ENCODE data around the gene AMPH. TPM values are rescaled to one million over a fixed set of nuclear protein-coding genes. Genes with fewer than 3 reads are reported as not detected.

Gene AMPH
- total RNA-seq, 1 donor from 2014 or later = 9.4 TPM

DNA sequence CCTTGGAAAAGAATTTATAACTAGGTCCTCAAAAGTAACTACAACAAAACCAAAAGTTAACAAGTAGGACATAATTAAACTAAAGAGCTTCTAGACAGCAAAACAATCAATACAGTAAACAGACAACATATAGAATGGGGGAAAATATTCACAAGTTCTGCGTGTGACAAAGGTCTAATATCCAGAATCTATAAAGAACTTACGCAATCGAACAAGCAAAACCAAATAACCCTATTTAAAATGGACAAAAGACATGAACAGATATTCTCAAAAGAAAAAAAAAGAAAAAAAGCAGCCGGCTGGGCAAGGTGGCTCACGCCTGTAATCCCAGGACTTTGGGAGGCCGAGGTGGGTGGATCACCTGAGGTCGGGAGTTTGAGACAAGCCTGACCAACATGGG lies 33.8 kb upstream of the AMPH start:
- Histone ChIP-seq H3K36me3 (ENCODE audit: control insufficient read depth in 3 of 3, insufficient read depth in 3 of 3, low read length in 3 of 3) (no peaks in the 10 kb centered on the region), H3K27ac (ENCODE audit: low read depth, low read length) (no peak overlapping the region), H3K27me3 (ENCODE audit: control insufficient read depth in 3 of 3, insufficient read depth in 3 of 3, low read length in 3 of 3) (no peaks in the 10 kb centered on the region), H3K4me1 (ENCODE audit: control insufficient read depth in 3 of 3, insufficient read depth in 3 of 3, low read length in 3 of 3) (no peaks in the 10 kb centered on the region), H3K4me3 (ENCODE audit: low read length in 3 of 3) (no peak overlapping the region), H3K9me3 (ENCODE audit: control insufficient read depth in 3 of 3, low read length in 3 of 3) (peaks cover 0 to 2% (median 0%) of the 10 kb centered on the region in 3 donors), H3K9ac (ENCODE audit: low read depth in 1 of 3, low read length in 3 of 3) (no peak overlapping the region)

DNA sequence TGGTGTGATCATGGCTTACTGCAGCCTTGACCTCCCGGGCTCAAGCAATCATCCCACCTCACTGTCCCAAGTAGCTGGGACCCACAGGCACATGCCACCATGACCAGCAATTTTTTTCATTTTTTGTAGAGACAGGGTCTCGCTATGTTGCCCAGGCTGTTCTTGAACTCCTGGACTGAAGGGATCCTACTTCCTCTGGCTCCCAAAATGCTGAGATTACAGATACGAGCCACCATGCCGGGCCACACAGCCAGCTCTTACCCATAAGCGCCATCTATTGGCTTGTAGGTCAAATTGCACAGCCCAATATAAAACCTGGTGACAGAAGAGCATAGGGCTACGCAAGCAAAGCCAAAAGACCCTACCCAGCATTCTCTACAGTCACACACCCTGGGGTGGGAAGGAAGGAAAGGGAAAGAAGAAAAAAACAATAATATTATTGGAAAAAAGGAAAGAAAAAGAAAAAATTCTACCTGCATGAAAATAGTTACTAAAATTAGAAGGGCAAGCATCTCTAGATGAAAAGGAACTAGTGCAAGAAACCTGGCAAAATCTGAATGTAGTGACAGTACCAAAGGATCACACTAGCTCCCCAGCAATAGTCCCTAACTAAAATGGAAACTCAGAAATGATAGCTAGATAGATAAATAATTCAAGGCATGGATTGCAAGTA lies 29.4 kb upstream of the AMPH start:
- Histone ChIP-seq H3K27ac (ENCODE audit: low read depth, low read length) (no peak overlapping the region), H3K4me1 (ENCODE audit: control insufficient read depth in 3 of 3, insufficient read depth in 3 of 3, low read length in 3 of 3) (no peaks in the 10 kb centered on the region), H3K27me3 (ENCODE audit: control insufficient read depth in 3 of 3, insufficient read depth in 3 of 3, low read length in 3 of 3) (peaks cover 0 to 2% (median 0%) of the 10 kb centered on the region in 3 donors)

GRCh38 chr7:38659931-38660330 lies 28.8 kb upstream of the AMPH start:
- Histone ChIP-seq H3K27me3 (ENCODE audit: control insufficient read depth in 3 of 3, insufficient read depth in 3 of 3, low read length in 3 of 3) (peaks cover 0 to 7% (median 3%) of the 10 kb centered on the region in 3 donors), H3K27ac (ENCODE audit: low read depth, low read length) (no peak overlapping the region), H3K9me3 (ENCODE audit: control insufficient read depth in 3 of 3, low read length in 3 of 3) (no peaks in the 10 kb centered on the region), H3K36me3 (ENCODE audit: control insufficient read depth in 3 of 3, insufficient read depth in 3 of 3, low read length in 3 of 3) (no peaks in the 10 kb centered on the region), H3K9ac (ENCODE audit: low read depth in 1 of 3, low read length in 3 of 3) (no peak overlapping the region), H3K4me1 (ENCODE audit: control insufficient read depth in 3 of 3, insufficient read depth in 3 of 3, low read length in 3 of 3) (no peaks in the 10 kb centered on the region), H3K4me3 (ENCODE audit: low read length in 3 of 3) (no peak overlapping the region)

More for the DNA sequence above, 29.4 kb upstream of the AMPH start:
- H3K4me3 ChIP-seq (ENCODE audit: low read length in 3 of 3) = no peak overlapping the region
- no peaks in the 10 kb centered on the region for H3K9me3 ChIP-seq (ENCODE audit: control insufficient read depth in 3 of 3, low read length in 3 of 3)
- H3K9ac ChIP-seq (ENCODE audit: low read depth in 1 of 3, low read length in 3 of 3) = no peak overlapping the region
- no peaks in the 10 kb centered on the region for H3K36me3 ChIP-seq (ENCODE audit: control insufficient read depth in 3 of 3, insufficient read depth in 3 of 3, low read length in 3 of 3)

DNA sequence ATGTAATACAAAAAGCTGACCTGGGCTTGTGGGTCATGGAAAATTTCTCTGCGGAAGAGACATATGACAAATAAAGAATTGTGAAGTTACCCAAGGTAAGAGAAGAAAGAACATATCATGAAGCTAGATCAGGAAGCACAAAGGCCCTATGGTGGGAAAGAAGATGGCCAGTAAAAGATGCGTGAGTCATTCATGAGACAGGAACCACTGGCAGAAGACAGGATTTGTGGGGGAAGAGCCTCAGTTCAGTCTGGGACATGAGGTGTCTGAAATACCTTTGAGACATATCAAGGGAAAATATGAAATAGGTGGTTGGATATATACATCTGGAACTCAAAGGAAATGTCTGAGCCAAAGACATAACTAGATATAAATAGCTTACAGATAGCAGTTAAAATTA lies 27.7 kb upstream of the AMPH start:
- Histone ChIP-seq H3K9me3 (ENCODE audit: control insufficient read depth in 3 of 3, low read length in 3 of 3) (no peaks in the 10 kb centered on the region), H3K36me3 (ENCODE audit: control insufficient read depth in 3 of 3, insufficient read depth in 3 of 3, low read length in 3 of 3) (no peaks in the 10 kb centered on the region), H3K4me1 (ENCODE audit: control insufficient read depth in 3 of 3, insufficient read depth in 3 of 3, low read length in 3 of 3) (no peaks in the 10 kb centered on the region), H3K9ac (ENCODE audit: low read depth in 1 of 3, low read length in 3 of 3) (no peak overlapping the region), H3K4me3 (ENCODE audit: low read length in 3 of 3) (no peak overlapping the region), H3K27ac (ENCODE audit: low read depth, low read length) (no peak overlapping the region), H3K27me3 (ENCODE audit: control insufficient read depth in 3 of 3, insufficient read depth in 3 of 3, low read length in 3 of 3) (peaks cover 0 to 7% (median 3%) of the 10 kb centered on the region in 3 donors)

DNA sequence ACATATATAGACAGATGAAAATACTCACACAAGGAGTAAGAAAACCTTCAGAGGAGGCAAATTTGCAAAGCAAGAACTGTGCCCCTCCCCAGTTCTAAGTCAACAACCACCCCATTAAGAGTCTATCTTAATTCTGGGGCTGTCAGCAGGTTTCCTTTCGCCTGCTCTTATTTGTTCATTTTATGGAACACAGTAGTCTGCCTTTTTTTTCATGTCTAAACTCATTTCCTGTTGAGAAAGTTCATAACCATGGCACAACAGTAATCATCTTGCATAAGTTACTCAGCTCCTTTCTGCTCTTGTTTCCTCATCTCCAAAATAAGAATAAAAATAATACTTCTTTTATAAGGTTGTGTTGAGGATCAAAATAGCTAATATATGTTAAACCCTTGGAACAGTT lies 25.8 kb upstream of the AMPH start:
- no peak overlapping the region for H3K9ac ChIP-seq (ENCODE audit: low read depth in 1 of 3, low read length in 3 of 3)
- no peak overlapping the region for H3K27ac ChIP-seq (ENCODE audit: low read depth, low read length)
- H3K27me3 ChIP-seq (ENCODE audit: control insufficient read depth in 3 of 3, insufficient read depth in 3 of 3, low read length in 3 of 3) = peaks cover 0 to 7% (median 3%) of the 10 kb centered on the region in 3 donors
- no peaks in the 10 kb centered on the region for H3K4me1 ChIP-seq (ENCODE audit: control insufficient read depth in 3 of 3, insufficient read depth in 3 of 3, low read length in 3 of 3)
- H3K36me3 ChIP-seq (ENCODE audit: control insufficient read depth in 3 of 3, insufficient read depth in 3 of 3, low read length in 3 of 3) = no peaks in the 10 kb centered on the region
- no peak overlapping the region for H3K4me3 ChIP-seq (ENCODE audit: low read length in 3 of 3)
- no peaks in the 10 kb centered on the region for H3K9me3 ChIP-seq (ENCODE audit: control insufficient read depth in 3 of 3, low read length in 3 of 3)

DNA sequence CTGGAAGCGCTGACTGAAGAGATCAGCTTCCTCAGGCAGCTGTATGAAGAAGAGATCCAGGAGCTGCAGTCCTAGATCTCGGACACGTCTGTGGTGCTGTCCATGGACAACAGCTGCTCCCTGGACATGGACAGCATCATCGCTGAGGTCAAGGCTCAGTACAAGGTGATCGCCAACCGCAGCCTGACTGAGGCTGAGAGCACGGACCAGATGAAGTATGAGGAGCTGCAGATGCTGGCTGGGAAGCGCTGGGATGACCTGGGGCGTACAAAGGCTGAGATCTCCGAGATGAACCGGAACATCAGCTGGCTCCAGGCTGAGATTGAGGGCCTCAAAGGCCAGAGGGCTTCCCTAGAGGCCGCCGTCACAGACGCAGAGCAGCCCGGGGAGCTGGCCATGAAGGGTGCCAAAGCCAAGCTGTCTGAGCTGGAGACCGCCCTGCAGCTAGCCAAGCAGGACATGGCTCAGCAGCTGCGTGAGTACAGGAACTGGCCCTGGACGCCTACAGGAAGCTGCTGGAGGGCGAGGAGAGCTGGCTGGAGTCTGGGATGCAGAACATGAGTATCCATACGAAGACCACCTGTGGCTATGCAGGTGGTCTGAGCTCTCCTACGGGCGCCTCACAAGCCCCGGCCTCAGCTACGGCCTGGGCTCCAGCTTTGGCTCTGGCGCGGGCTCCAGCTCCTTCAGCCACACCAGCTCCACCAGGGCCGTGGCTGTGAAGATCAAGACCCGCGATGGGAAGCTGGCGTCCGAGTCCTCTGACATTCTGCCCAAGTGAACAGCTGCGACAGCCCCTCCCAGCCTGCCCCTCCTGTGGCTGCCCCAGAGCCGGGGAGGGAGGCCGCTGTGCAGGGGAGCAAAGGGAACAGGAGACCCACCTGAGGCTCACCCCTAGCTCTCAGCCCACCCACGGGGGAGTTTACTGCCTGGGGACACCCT lies 24.9 kb upstream of the AMPH start:
- no peak overlapping the region for H3K27ac ChIP-seq (ENCODE audit: low read depth, low read length)
- no peak overlapping the region for H3K9ac ChIP-seq (ENCODE audit: low read depth in 1 of 3, low read length in 3 of 3)
- H3K4me1 ChIP-seq (ENCODE audit: control insufficient read depth in 3 of 3, insufficient read depth in 3 of 3, low read length in 3 of 3) = no peaks in the 10 kb centered on the region
- H3K27me3 ChIP-seq (ENCODE audit: control insufficient read depth in 3 of 3, insufficient read depth in 3 of 3, low read length in 3 of 3) = peaks cover 0 to 7% (median 3%) of the 10 kb centered on the region in 3 donors
- no peaks in the 10 kb centered on the region for H3K36me3 ChIP-seq (ENCODE audit: control insufficient read depth in 3 of 3, insufficient read depth in 3 of 3, low read length in 3 of 3)
- no peak overlapping the region for H3K4me3 ChIP-seq (ENCODE audit: low read length in 3 of 3)
- peaks cover 0 to under 1% (median 0%) of the 10 kb centered on the region in 3 donors for H3K9me3 ChIP-seq (ENCODE audit: control insufficient read depth in 3 of 3, low read length in 3 of 3)

- no peak overlapping the region for H3K9ac ChIP-seq (ENCODE audit: low read depth in 1 of 3, low read length in 3 of 3)
- no peaks in the 10 kb centered on the region for H3K9me3 ChIP-seq (ENCODE audit: control insufficient read depth in 3 of 3, low read length in 3 of 3)
- H3K4me3 ChIP-seq (ENCODE audit: low read length in 3 of 3) = no peak overlapping the region
Measured at GRCh38 chr7:38637957-38638356, 6.8 kb upstream of the AMPH start.

GRCh38 chr7:38632411-38632810 lies 1.2 kb upstream of the AMPH start:
- Histone ChIP-seq H3K4me3 (ENCODE audit: low read length in 3 of 3) (no peak overlapping the region), H3K4me1 (ENCODE audit: control insufficient read depth in 3 of 3, insufficient read depth in 3 of 3, low read length in 3 of 3) (no peaks in the 10 kb centered on the region), H3K27me3 (ENCODE audit: control insufficient read depth in 3 of 3, insufficient read depth in 3 of 3, low read length in 3 of 3) (peaks cover 8 to 29% (median 15%) of the 10 kb centered on the region in 3 donors), H3K27ac (ENCODE audit: low read depth, low read length) (no peak overlapping the region), H3K36me3 (ENCODE audit: control insufficient read depth in 3 of 3, insufficient read depth in 3 of 3, low read length in 3 of 3) (no peaks in the 10 kb centered on the region), H3K9ac (ENCODE audit: low read depth in 1 of 3, low read length in 3 of 3) (no peak overlapping the region), H3K9me3 (ENCODE audit: control insufficient read depth in 3 of 3, low read length in 3 of 3) (no peaks in the 10 kb centered on the region)

More at GRCh38 chr7:38637957-38638356, 6.8 kb upstream of the AMPH start:
- peaks cover 0 to 2% (median 0%) of the 10 kb centered on the region in 3 donors for H3K27me3 ChIP-seq (ENCODE audit: control insufficient read depth in 3 of 3, insufficient read depth in 3 of 3, low read length in 3 of 3)
- no peaks in the 10 kb centered on the region for H3K4me1 ChIP-seq (ENCODE audit: control insufficient read depth in 3 of 3, insufficient read depth in 3 of 3, low read length in 3 of 3)
- H3K36me3 ChIP-seq (ENCODE audit: control insufficient read depth in 3 of 3, insufficient read depth in 3 of 3, low read length in 3 of 3) = no peaks in the 10 kb centered on the region
- no peak overlapping the region for H3K27ac ChIP-seq (ENCODE audit: low read depth, low read length)

GRCh38 chr7:38629651-38630510 lies 1.3 kb downstream of the AMPH start:
- no peak overlapping the region for H3K27ac ChIP-seq (ENCODE audit: low read depth, low read length)
- no peak overlapping the region for H3K9ac ChIP-seq (ENCODE audit: low read depth in 1 of 3, low read length in 3 of 3)
- no peaks in the 10 kb centered on the region for H3K4me1 ChIP-seq (ENCODE audit: control insufficient read depth in 3 of 3, insufficient read depth in 3 of 3, low read length in 3 of 3)
- peak overlapping the region in 2 of 3 donors; percentile 27 to 41 for H3K4me3 ChIP-seq (ENCODE audit: low read length in 3 of 3)
- H3K9me3 ChIP-seq (ENCODE audit: control insufficient read depth in 3 of 3, low read length in 3 of 3) = peaks cover 0 to 3% (median under 1%) of the 10 kb centered on the region in 3 donors
- peaks cover 8 to 29% (median 15%) of the 10 kb centered on the region in 3 donors for H3K27me3 ChIP-seq (ENCODE audit: control insufficient read depth in 3 of 3, insufficient read depth in 3 of 3, low read length in 3 of 3)
- H3K36me3 ChIP-seq (ENCODE audit: control insufficient read depth in 3 of 3, insufficient read depth in 3 of 3, low read length in 3 of 3) = no peaks in the 10 kb centered on the region
